ENCODE measurements around the gene TUBD1. TPM values are rescaled to one million over a fixed set of nuclear protein-coding genes. Genes with fewer than 3 reads are reported as not detected.

The TUBD1 gene
- total and polyA plus RNA-seq, 2 of the 13 experiments (the other 11 are each of a cell fraction or from before 2014, with no cell fraction given): 18.2 to 25.9 TPM

- no peak for TF ChIP-seq ATRX (CRISPR knock-in tag; IDR thresholded peaks at IDR 0.05; ENCODE audit: borderline replicate concordance)
- TF ChIP-seq ZSCAN21 (CRISPR knock-in tag; IDR thresholded peaks at IDR 0.05; ENCODE audit: borderline replicate concordance): 0 out of 2 replicates have a peak, but pooled peaks have one; percentile 16
- TF ChIP-seq RELA (CRISPR knock-in tag; IDR thresholded peaks at IDR 0.05): 0 out of 2 replicates have a peak, but pooled peaks have one; percentile 38
- TF ChIP-seq MED13 (CRISPR knock-in tag; IDR thresholded peaks at IDR 0.05): peak; percentile 89
- peak; percentile 72; the same call in 1 of the 2 replicates for TF ChIP-seq TFE3 (CRISPR knock-in tag; IDR thresholded peaks at IDR 0.05)
- no peak for TF ChIP-seq HINFP (CRISPR knock-in tag; IDR thresholded peaks at IDR 0.05; ENCODE audit: low read depth)
- no peak for TF ChIP-seq TGIF2 (CRISPR knock-in tag; IDR thresholded peaks at IDR 0.05)
- TF ChIP-seq SNAI1 (CRISPR knock-in tag; IDR thresholded peaks at IDR 0.05; ENCODE audit: borderline replicate concordance): no peak; the same call in 1 of the 2 replicates
- peak; percentile 98 for TF ChIP-seq POLR2AphosphoS5 (IDR thresholded peaks at IDR 0.05; ENCODE audit: low read depth, low read length)
- no peak; the same call in 1 of the 2 replicates for TF ChIP-seq ZNF512 (CRISPR knock-in tag; IDR thresholded peaks at IDR 0.05)
- peak; percentile 96 for TF ChIP-seq HNF4A (CRISPR knock-in tag; IDR thresholded peaks at IDR 0.05)
- no peak for TF ChIP-seq ADNP (CRISPR knock-in tag; IDR thresholded peaks at IDR 0.05)
- TF ChIP-seq MBNL3 (CRISPR knock-in tag; conservative IDR thresholded peaks at IDR 0.05): no peak
- no peak for TF ChIP-seq U2AF2 (IDR thresholded peaks at IDR 0.05; ENCODE audit: low read depth, low read length)
- TF ChIP-seq NFYC (CRISPR knock-in tag; IDR thresholded peaks at IDR 0.05): peak; percentile 54; the same call in 1 of the 2 replicates
- TF ChIP-seq GATA4 (IDR thresholded peaks at IDR 0.05; ENCODE audit: borderline replicate concordance, low read depth): peak; percentile 90
- TF ChIP-seq FOXM1 (CRISPR knock-in tag; IDR thresholded peaks at IDR 0.05): no peak
- no peak for TF ChIP-seq TAF15 (IDR thresholded peaks at IDR 0.05; ENCODE audit: low read depth, low read length, poor library complexity, severe bottlenecking)
- TF ChIP-seq ZNF256 (CRISPR knock-in tag; conservative IDR thresholded peaks at IDR 0.05): no peak
- peak; percentile 69 for TF ChIP-seq RCOR2 (CRISPR knock-in tag; IDR thresholded peaks at IDR 0.05)
- peak; percentile 64 for TF ChIP-seq ZMYM4 (CRISPR knock-in tag; IDR thresholded peaks at IDR 0.05)
- no peak; the same call in 1 of the 2 replicates for TF ChIP-seq MBD4 (IDR thresholded peaks at IDR 0.05; ENCODE audit: borderline replicate concordance, low read length)
- TF ChIP-seq DDIT3 (CRISPR knock-in tag; IDR thresholded peaks at IDR 0.05): no peak
- TF ChIP-seq GTF3A (CRISPR knock-in tag; conservative IDR thresholded peaks at IDR 0.05): no peak
- no peak for TF ChIP-seq BRD4 (CRISPR knock-in tag; IDR thresholded peaks at IDR 0.05)
- TF ChIP-seq HNRNPLL (IDR thresholded peaks at IDR 0.05; ENCODE audit: low read depth, low read length, poor library complexity, severe bottlenecking): no peak
Measured at GRCh38 chr17:59837308-59838051, 55.3 kb downstream of the TUBD1 start (continued).
